HG03103 (cell line): ENCODE results near the gene IL16.
"Not testable (repeated sequence)": the region's sequence is repeated elsewhere in the genome, so short reads cannot be mapped to it uniquely, and the experiment has no call there.

Experiments used
- ATAC-seq: cut with Tn5 transposase; IDR thresholded peaks from one replicate; pipeline ENCODE4 v1.9.1; 2021; ENCODE audit warnings: low read depth; ENCODE audit not compliant: unreplicated experiment

Gene IL16

GRCh38 chr15:81199031-81199779 is 2.5 kb downstream of the IL16 start:
- ATAC-seq = no peak

GRCh38 chr15:81206018-81206417 is 9.3 kb downstream of the IL16 start:
- no peak for ATAC-seq

DNA sequence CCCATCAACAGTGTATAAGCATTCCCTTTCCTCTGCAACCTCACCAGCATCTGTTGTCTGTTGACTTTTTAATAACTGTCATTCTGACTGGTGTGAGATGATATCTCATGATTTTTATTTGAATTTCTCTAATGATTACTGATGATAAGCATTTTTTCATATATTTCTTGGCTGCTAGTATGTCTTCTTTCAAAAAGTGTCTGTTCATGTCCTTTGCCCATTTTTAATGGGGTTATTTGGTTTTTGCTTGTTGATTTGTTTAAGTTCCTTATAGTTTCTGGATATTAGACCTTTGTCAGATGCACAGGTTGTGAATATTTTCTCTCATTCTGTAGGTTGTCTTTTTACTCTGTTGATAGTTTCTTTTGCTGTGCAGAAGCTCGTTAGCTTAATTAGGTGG is 11.3 kb downstream of the IL16 start:
- ATAC-seq = not testable (repeated sequence)

DNA sequence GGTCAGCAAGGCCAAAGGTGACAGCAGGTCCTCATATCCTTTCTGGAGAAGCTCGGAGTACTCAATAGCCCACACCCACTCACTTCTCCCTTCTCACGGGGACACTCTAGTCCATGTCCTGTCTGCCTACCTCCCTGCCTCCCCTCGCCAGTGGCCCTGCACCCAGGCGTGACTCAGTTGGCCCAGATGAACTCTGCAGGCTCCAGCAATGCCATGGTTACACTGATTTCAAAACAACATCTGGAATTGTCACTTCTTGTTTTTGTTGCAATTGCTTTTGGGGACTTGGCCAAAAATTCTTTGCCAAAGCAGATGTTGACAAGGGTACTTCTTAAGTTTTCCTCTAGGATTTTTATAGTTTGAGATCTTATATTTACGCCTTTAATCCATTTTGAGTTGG is 13.0 kb downstream of the IL16 start:
- no peak for ATAC-seq

- ATAC-seq = no peak
These were observed 14.7 kb downstream of the IL16 start for GRCh38 chr15:81211376-81211775.

GRCh38 chr15:81213982-81214381 is 17.3 kb downstream of the IL16 start:
- ATAC-seq = no peak

GRCh38 chr15:81215531-81215930 is 18.9 kb downstream of the IL16 start:
- no peak for ATAC-seq

DNA sequence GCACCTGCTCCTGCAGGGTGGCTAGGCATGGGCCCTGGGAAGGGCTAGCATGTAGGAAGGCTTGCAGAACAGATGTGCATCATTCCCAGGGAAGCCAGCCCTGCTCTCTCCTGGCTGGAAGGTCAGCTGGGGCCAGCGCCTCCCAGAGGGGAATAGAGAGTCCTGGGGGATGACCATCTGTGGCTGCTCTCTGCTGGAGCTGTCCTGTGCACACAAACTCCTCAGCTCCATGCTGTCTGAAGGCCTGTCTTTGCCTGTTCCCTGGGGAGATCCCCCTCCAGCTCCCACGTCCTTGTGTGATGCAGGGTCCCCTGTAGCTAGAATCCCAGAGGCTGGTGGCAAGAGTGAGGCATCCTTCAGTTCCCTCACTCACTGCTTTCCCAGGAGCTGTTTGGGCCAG is 19.3 kb downstream of the IL16 start:
- ATAC-seq = no peak

- ATAC-seq = no peak
These were observed 19.7 kb downstream of the IL16 start for GRCh38 chr15:81216422-81216821.

DNA sequence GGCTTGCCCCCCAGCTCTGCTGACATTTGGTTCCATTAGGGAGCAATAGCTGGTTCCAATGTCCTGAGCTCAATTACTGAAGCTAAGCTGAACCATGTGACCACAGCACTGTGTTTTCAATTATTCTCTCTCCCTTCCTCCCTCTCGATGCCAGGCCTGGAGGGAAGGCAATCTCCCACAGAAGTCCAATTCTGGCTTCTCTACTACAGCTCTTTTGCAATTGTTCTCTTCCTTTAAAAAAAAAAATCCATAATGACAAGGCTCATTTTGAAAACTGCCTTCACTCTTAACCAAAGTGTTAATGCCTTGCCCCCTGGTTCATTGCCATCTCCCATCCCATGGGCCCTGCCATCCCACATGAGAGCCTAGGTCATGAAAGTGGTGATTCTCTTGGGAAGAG is 24.8 kb downstream of the IL16 start:
- ATAC-seq = no peak

- ATAC-seq = no peak
These were observed 25.3 kb downstream of the IL16 start for GRCh38 chr15:81222007-81222406.

- no peak for ATAC-seq
These were observed 26.8 kb downstream of the IL16 start for GRCh38 chr15:81223346-81223971.

- no peak for ATAC-seq
These were observed 27.6 kb downstream of the IL16 start for GRCh38 chr15:81224232-81224631.

- ATAC-seq = no peak
These were observed 28.5 kb downstream of the IL16 start for GRCh38 chr15:81225161-81225671.

GRCh38 chr15:81227716-81228115 is 31.0 kb downstream of the IL16 start:
- no peak for ATAC-seq

GRCh38 chr15:81229586-81229985 is 32.9 kb downstream of the IL16 start:
- ATAC-seq = no peak

GRCh38 chr15:81235276-81236123 is 38.8 kb downstream of the IL16 start:
- ATAC-seq = no peak

DNA sequence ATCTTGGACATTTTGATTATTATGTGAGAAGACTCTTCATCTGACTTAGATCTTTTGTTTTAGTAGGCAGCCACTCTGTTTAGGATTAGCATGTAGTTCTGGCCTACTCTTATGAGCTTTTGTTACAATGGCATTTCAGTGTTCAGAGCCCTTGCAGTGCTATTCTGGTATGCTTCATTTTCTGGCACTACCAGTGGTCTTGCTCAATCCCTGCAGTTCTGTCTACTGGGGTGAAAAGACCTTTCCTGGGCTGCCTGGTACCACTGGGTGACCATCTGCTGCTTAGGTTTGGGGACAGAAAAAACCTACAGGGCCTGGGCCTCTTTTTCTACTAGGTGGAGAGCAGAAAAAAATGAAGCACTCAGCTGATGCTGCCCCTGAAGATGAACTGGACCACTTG is 42.5 kb downstream of the IL16 start:
- no peak for ATAC-seq

GRCh38 chr15:81242778-81243177 is 46.1 kb downstream of the IL16 start:
- ATAC-seq = no peak

- ATAC-seq = no peak
These were observed 47.6 kb downstream of the IL16 start for GRCh38 chr15:81244306-81244705.

DNA sequence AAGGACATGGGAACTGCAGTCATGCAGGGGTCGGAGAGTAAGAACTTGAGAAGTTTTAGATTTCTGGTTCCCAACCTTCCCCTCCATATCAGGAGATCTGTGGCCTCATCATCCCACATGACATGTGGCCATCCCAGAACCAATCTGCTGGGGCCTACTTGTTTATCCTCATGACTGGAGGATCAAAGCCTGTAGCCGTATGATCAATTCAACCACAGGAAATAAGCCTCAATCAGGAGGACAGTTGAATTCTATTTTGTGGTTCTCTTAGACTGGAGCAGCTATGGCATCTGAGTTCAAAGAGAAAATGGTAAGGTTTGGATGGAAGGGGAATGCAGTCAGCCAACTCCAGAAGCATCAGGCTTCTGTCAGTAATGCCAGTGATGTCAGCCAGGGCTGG is 57.2 kb downstream of the IL16 start:
- ATAC-seq = no peak
